Measurements from ENCODE around the gene GID8. TPM values are rescaled to one million over a fixed set of nuclear protein-coding genes. Genes with fewer than 3 reads are reported as not detected.

Gene GID8
- total RNA-seq, 1 experiment from 2014 or later, result 37.2 TPM

DNA sequence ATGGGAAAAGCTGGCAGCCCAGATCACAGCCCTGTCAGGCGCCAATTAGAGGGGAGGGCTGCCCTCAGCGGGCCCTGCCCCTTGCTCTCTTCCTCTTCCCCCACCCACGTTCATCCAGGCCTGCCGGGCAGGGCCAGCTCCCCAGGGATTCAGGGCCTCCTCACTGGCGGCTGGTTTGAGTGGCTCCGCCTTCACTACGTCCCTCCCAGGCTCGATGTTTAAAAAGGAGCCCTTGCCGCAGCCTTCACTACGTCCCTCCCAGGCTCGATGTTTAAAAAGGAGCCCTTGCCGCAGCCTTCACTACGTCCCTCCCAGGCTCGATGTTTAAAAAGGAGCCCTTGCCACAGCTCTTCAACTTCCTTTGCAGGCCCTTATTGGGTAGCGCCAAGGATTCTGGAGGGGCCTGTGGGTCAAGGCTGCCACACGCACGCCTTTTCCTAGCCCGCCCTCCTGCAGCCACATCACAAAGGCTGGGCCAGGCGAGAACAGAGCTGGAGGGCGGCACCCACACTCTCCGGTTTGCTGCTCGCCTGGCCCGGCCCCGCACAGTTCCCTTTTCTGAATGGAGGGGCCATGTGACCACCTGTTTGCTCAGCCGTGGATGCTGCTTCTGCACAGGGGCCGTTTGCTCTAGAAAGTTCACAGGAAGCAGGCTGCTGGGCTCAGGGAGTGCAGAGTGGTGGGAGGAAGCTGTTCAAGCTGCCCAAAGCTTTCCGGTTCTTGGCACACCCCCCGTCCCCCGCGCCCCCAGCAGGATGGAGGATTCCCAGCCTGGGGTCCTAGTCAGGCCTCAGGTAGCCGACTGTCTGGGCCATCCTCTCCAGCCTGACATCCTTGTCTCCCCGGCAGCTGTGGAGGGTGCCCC, 16.1 kb downstream of the GID8 start:
- CTCF ChIA-PET, result no interaction called here
- H3K27me3 ChIP-seq (ENCODE audit: low read length), result no peaks in the 10 kb centered on the region
- H3K79me2 ChIP-seq (ENCODE audit: low read length), result no peaks in the 10 kb centered on the region
- H3K4me1 ChIP-seq (ENCODE audit: insufficient read depth, low read length), result no peaks in the 10 kb centered on the region; the same call in 1 of the 2 replicates
- H3K9me3 ChIP-seq (ENCODE audit: low read length), result no peaks in the 10 kb centered on the region
- H3K4me2 ChIP-seq (ENCODE audit: low read length), result no peak overlapping the region
- H3K27ac ChIP-seq (ENCODE audit: low read length), result no peak overlapping the region
- H3K9me2 ChIP-seq (replicated peaks; ENCODE audit: low read length), result no peaks in the 10 kb centered on the region
- intact Hi-C loops (cut with micrococcal nuclease), result no loop called here
- no peak for DNase-seq
- H2AFZ ChIP-seq (ENCODE audit: low read length), result no peak overlapping the region
- no peaks in the 10 kb centered on the region for H3F3A ChIP-seq (ENCODE audit: low read length, unreplicated experiment)
- POLR2A ChIA-PET (ENCODE audit: unreplicated experiment), result interaction anchor here (0.5 kb wide), 1 partner anchor 50 kb away, joined by 3 read pairs; no protein-coding TSS in a partner anchor
- no TSS peak for BruUV-seq (replicated peaks)
- H3K9ac ChIP-seq (ENCODE audit: low read length), result no peak overlapping the region
- no peak for ATAC-seq
- no peak overlapping the region for H3K4me3 ChIP-seq (ENCODE audit: low read length)
- H3K36me3 ChIP-seq (ENCODE audit: low read depth, low read length), result peaks cover 1% of the 10 kb centered on the region; the same call in 1 of the 2 replicates
- TF ChIP-seq EZH2 (IDR thresholded peaks at IDR 0.05; ENCODE audit: low read length, unreplicated experiment) (no peak), EZH2phosphoT487 (IDR thresholded peaks at IDR 0.05; ENCODE audit: borderline replicate concordance, low read length) (no peak)
- TF ChIP-seq, protein P1, sequence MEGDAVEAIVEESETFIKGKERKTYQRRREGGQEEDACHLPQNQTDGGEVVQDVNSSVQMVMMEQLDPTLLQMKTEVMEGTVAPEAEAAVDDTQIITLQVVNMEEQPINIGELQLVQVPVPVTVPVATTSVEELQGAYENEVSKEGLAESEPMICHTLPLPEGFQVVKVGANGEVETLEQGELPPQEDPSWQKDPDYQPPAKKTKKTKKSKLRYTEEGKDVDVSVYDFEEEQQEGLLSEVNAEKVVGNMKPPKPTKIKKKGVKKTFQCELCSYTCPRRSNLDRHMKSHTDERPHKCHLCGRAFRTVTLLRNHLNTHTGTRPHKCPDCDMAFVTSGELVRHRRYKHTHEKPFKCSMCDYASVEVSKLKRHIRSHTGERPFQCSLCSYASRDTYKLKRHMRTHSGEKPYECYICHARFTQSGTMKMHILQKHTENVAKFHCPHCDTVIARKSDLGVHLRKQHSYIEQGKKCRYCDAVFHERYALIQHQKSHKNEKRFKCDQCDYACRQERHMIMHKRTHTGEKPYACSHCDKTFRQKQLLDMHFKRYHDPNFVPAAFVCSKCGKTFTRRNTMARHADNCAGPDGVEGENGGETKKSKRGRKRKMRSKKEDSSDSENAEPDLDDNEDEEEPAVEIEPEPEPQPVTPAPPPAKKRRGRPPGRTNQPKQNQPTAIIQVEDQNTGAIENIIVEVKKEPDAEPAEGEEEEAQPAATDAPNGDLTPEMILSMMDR (conservative IDR thresholded peaks at IDR 0.05; ENCODE audit: low read depth, low read length), result no peak
- H4K20me1 ChIP-seq (ENCODE audit: low read length), result no peaks in the 10 kb centered on the region

GRCh38 chr20:62955519-62956386, 17.8 kb downstream of the GID8 start:
- Histone ChIP-seq H3K9me3 (ENCODE audit: low read length) (no peaks in the 10 kb centered on the region), H3K9ac (ENCODE audit: low read length) (no peak overlapping the region), H3K9me2 (replicated peaks; ENCODE audit: low read length) (no peaks in the 10 kb centered on the region), H3K27ac (ENCODE audit: low read length) (no peak overlapping the region), H4K20me1 (ENCODE audit: low read length) (no peaks in the 10 kb centered on the region), H3K4me2 (ENCODE audit: low read length) (0 out of 2 replicates have a peak overlapping the region, but pooled peaks have one; percentile 26), H2AFZ (ENCODE audit: low read length) (no peak overlapping the region), H3K36me3 (ENCODE audit: low read depth, low read length) (no peaks in the 10 kb centered on the region), H3K79me2 (ENCODE audit: low read length) (no peaks in the 10 kb centered on the region), H3F3A (ENCODE audit: low read length, unreplicated experiment) (no peaks in the 10 kb centered on the region), H3K4me3 (ENCODE audit: low read length) (no peak overlapping the region), H3K27me3 (ENCODE audit: low read length) (no peaks in the 10 kb centered on the region), H3K4me1 (ENCODE audit: insufficient read depth, low read length) (no peaks in the 10 kb centered on the region; the same call in 1 of the 2 replicates)
- BruUV-seq (replicated peaks), result no TSS peak
- peak; percentile 72 for ATAC-seq
- no peak for DNase-seq
- POLR2A ChIA-PET (ENCODE audit: unreplicated experiment), result no interaction called here
- CTCF ChIA-PET, result no interaction called here
- intact Hi-C loops (cut with micrococcal nuclease), result no loop called here
- TF ChIP-seq EZH2phosphoT487 (IDR thresholded peaks at IDR 0.05; ENCODE audit: borderline replicate concordance, low read length) (no peak), EZH2 (IDR thresholded peaks at IDR 0.05; ENCODE audit: low read length, unreplicated experiment) (no peak)
- TF ChIP-seq, protein P1 (conservative IDR thresholded peaks at IDR 0.05; ENCODE audit: low read depth, low read length), result no peak
